SK-N-SH treated with all-trans-retinoic acid at 6 μM for 48 hours (cell line): ENCODE measurements around the gene RASA3.
"Not testable (repeated sequence)": the region's sequence is repeated elsewhere in the genome, so short reads cannot be mapped to it uniquely, and the experiment has no call there.

ENCODE experiments used
- GLIS3 ChIP-seq: fragments of 250-450 bp; sonication (Bioruptor Pico); IDR thresholded peaks from 2 replicates; pipeline ENCODE4 v1.5.0; 2020; ENCODE audit warnings: mild to moderate bottlenecking, moderate library complexity
- RARB ChIP-seq: fragments of 250-450 bp; sonication (Bioruptor Pico); IDR thresholded peaks from 2 replicates; pipeline ENCODE4 v1.8.0; 2021; ENCODE audit warnings: mild to moderate bottlenecking, moderate library complexity
- TOX ChIP-seq: fragments of 250-450 bp; sonication (Bioruptor Pico); IDR thresholded peaks from 2 replicates; pipeline ENCODE4 v1.8.0; 2021; ENCODE audit warnings: mild to moderate bottlenecking, moderate library complexity, borderline replicate concordance
- ZC3H10 ChIP-seq: fragments of 250-450 bp; sonication (Bioruptor Pico); IDR thresholded peaks from 2 replicates; pipeline ENCODE4 v1.5.1; 2021; ENCODE audit warnings: mild to moderate bottlenecking, moderate library complexity
- ZFP3 ChIP-seq: fragments of 250-450 bp; sonication (Bioruptor Pico); IDR thresholded peaks from 2 replicates; pipeline ENCODE4 v1.5.0; 2020; ENCODE audit warnings: mild to moderate bottlenecking, moderate library complexity
- ZFP30 ChIP-seq: fragments of 450-650 bp; formaldehyde crosslinking; IDR thresholded peaks from 2 replicates; pipeline ENCODE4 v1.5.0; 2022; ENCODE audit warnings: mild to moderate bottlenecking, moderate library complexity
- TF ChIP-seq, protein P1 (sequence below): fragments of 250-450 bp; sonication (Bioruptor Pico); IDR thresholded peaks from 2 replicates; pipeline ENCODE4 v1.8.0; 2020; ENCODE audit warnings: mild to moderate bottlenecking, moderate library complexity, borderline replicate concordance

DNA sequence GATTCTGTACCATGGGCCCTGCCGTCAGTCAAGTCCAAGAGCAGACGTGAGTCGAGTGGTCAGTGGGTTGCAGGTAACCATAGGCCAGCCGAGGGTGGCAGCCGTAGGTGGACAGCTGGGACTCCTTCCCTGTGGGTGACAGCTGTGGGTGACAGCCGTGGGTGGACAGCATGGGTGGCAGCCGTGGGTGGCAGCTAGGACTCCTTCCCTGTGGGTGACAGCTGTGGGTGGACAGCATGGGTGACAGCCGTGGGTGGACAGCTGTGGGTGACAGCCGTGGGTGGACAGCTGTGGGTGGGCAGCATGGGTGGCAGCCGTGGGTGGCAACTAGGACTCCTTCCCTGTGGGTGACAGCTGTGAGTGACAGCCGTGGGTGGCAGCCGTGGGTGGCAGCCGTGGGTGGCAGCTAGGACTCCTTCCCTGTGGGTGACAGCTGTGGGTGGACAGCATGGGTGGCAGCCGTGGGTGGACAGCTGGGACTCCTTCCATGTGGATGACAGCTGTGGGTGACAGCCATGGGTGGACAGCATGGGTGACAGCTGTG lies 44.0 kb upstream of the RASA3 start:
- not testable (repeated sequence) for TF ChIP-seq GLIS3 (CRISPR knock-in tag); TOX (CRISPR knock-in tag); RARB (CRISPR knock-in tag); ZFP3 (CRISPR knock-in tag); ZFP30 (CRISPR knock-in tag); ZC3H10
- TF ChIP-seq, protein P1, sequence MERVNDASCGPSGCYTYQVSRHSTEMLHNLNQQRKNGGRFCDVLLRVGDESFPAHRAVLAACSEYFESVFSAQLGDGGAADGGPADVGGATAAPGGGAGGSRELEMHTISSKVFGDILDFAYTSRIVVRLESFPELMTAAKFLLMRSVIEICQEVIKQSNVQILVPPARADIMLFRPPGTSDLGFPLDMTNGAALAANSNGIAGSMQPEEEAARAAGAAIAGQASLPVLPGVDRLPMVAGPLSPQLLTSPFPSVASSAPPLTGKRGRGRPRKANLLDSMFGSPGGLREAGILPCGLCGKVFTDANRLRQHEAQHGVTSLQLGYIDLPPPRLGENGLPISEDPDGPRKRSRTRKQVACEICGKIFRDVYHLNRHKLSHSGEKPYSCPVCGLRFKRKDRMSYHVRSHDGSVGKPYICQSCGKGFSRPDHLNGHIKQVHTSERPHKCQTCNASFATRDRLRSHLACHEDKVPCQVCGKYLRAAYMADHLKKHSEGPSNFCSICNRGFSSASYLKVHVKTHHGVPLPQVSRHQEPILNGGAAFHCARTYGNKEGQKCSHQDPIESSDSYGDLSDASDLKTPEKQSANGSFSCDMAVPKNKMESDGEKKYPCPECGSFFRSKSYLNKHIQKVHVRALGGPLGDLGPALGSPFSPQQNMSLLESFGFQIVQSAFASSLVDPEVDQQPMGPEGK (CRISPR knock-in tag) = not testable (repeated sequence)
